CD4-positive, alpha-beta T cell treated with Interferon gamma for 1 hour (primary cell): ENCODE measurements around the gene TMEM45B.
"Not testable (repeated sequence)": the region's sequence is repeated elsewhere in the genome, so short reads cannot be mapped to it uniquely, and the experiment has no call there.

ENCODE experiments used
- DNase-seq: peaks from one replicate; pipeline ENCODE4 v3.0.0-alpha.2; 2020

Gene TMEM45B

DNA sequence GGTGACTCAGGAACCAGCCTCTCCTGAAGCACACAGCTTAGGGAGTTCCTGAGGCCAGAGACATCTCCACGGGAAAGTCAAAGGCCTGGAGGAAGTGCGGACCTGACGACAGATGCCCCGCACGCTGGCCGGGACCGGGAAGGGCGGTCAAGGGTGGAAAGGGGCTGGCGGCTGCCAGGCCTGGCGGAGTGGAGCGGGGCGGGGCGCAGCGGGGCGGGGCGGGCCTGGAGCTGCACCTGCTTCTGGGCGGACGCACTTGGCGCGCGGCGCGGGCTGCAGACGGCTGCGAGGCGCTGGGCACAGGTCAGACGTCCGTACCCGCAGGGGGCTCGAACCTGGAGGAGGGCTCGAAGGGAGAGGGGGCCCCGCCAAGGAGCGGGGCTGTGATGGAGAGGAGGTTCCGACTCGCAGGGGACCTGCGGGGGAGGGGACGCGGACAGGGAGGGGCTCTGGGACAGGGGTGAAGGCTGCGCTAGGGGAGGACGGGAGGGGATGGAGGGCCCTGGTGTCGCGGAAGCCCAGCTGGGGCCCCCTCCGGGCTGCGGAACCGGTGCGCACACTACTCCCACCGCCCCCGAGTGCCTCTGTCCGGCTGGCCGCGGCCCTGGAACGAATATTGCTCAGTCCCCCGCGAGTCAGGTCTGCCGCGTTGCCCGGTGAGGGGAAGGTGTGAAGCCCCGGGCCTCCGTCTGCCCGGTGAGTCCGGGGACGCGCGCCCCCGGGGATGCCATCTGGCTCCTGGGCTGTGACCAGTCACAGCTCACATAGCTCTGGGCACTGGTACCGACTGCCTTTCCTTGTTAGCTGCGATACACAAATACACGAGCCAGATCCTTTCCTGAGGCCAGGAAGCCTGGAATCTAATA is at the start of gene TMEM45B:
TSS of gene TMEM45B (plus strand) at position 253 of the 866 bp plus-strand sequence. CDS start 36,635 bp downstream, outside the sequence.
- DNase-seq = no peak

- DNase-seq = peak; percentile 6
Measured at GRCh38 chr11:129766898-129767604, 48.6 kb upstream of the TMEM45B start.

DNA sequence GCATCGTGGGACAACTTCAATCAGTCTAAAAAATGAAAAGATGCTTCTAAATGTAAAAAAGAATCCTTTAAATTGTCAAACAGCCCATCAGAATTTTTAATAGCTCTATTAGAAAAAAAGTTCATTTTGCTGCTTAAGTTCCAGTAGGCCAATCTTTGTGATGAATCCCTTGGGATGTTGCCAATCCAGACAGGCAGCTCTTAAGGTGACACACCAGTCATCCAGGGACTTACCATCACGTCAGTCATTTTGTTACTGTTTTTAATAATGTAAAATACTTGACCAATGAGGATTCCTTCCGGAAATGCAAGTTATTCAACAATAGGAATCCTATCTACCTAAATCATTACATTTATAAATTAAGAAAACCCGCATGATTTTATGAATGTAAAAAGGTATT is 47.8 kb upstream of the TMEM45B start:
- DNase-seq = no peak

DNA sequence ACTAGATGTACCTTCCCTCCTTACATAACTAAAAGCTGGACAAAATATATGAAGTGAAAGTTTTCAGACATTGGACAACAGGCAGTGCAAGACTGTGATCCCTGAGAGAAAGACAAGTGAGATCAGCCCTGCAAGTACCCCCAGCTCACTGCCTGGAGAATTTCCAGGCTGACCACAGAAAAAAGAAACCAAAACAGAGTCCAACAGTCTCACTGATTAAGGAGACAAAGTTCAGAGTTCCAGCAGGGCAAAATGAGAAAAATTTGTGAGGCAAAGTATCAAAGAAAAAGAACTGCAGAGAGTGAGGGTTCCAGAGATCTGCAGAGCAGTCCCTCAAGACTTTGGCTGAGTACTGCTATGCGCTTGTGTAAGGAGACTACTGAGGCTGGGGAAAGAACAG is 47.3 kb upstream of the TMEM45B start:
- no peak for DNase-seq

- DNase-seq = no peak
Measured at GRCh38 chr11:129769059-129769458, 46.6 kb upstream of the TMEM45B start.

- DNase-seq = no peak
Measured at GRCh38 chr11:129770993-129771392, 44.7 kb upstream of the TMEM45B start.

DNA sequence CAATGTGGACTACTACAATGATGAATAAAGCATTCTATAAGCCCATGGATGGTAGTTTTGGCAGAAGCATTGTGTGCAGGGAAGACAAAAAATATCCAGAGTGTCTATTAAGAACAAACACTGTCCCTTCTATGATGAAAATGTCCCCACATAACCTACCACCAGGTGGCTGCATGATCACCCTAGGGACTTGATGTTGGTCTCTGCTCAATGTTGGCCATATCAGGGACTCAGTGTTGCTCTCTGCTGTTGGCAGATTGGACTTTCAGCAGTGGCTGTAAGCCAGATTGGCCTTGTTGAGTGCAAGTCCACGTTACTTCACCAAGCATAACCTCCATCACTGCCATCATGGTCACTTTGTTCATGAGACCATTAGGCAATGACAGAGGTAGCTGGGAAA is 44.2 kb upstream of the TMEM45B start:
- DNase-seq = not testable (repeated sequence)

GRCh38 chr11:129778877-129779276 is 36.8 kb upstream of the TMEM45B start:
- DNase-seq = no peak

DNA sequence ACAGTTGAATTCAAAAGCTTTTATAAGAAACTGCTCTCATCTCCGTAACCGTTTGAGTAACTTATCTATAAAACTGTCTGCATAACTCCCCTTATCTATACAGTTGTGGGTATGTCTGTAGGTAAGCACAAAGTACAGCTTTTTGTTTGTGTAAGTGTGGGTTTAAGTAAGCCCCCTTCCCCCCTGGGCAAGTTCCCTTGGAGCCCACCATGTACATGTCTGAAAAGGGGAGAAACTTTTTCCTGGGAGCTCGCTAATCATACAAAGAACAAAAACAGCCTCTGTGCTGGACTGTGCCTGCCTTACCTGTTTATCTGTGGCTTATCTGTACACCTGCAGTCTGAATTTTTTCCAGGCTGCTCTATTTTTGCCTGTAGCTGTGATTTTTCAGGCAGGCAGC is 36.3 kb upstream of the TMEM45B start:
- DNase-seq = no peak

- DNase-seq = no peak
Measured at GRCh38 chr11:129785383-129786111, 30.1 kb upstream of the TMEM45B start.

DNA sequence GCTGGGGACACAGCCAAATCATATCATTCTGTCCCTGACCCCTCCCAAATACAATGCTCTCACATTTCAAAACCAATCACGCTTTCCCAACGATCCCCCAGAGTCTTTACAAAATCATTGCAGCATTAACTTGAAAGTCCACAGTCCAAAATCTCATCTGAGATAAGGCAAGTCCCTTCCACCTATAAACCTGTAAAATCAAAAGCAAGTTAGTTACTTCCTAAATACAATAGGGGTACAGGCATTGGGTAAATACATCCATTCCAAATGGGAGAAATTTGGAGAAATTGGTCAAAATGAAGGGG is 29.6 kb upstream of the TMEM45B start:
- DNase-seq = not testable (repeated sequence)

DNA sequence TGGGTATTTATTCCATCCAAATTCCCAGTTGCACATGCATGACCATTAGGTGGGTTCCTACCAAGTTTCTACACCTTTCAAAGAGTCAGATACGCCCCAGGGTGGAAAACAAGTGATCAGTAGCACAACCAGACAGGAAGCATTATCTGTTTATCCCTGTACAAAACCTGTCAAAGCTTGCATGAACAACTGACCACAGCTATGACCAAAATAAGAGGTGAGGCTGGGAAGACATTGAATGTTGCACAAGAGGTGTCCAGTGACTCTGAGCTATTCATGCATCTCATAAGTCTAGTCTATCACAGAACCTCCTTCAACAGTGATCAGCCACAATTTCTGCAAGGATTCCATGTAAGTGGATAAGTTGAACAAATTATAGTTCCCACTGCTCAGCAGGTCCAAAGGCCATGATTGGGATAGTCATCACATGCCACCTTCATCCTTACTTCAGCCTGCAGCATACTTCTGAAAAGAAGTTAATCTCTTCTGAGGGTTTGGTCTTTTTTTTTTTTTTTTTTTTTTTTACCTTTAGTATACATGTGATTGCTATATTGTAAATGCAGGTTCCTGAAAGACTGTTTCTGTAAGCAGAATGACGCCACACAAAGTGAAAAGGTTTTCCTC is 28.0 kb upstream of the TMEM45B start:
- no peak for DNase-seq

- no peak for DNase-seq
Measured at GRCh38 chr11:129788278-129788677, 27.4 kb upstream of the TMEM45B start.

- DNase-seq = no peak
Measured at GRCh38 chr11:129790106-129790505, 25.5 kb upstream of the TMEM45B start.

GRCh38 chr11:129791515-129791914 is 24.1 kb upstream of the TMEM45B start:
- no peak for DNase-seq

GRCh38 chr11:129792663-129793062 is 23.0 kb upstream of the TMEM45B start:
- DNase-seq = no peak

DNA sequence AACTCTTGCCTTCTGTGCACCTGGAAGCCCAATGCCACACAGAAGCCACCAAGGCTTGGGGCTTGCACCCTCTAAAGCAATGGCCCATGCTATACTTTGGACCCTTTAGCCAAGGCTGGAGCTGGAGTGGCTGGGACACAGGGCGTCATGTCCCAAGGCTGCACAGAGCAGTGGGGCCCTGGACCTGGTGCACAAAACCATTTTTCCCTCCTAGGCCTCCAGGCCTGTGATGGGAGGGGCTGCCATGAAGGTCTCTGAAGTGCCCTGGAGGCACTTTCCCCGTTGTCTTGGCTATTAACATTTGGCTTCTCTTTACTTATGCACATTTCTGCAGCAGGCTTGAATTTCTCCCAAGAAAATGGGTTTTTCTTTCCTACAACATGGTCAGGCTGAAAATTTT is 20.6 kb upstream of the TMEM45B start:
- DNase-seq = no peak

DNA sequence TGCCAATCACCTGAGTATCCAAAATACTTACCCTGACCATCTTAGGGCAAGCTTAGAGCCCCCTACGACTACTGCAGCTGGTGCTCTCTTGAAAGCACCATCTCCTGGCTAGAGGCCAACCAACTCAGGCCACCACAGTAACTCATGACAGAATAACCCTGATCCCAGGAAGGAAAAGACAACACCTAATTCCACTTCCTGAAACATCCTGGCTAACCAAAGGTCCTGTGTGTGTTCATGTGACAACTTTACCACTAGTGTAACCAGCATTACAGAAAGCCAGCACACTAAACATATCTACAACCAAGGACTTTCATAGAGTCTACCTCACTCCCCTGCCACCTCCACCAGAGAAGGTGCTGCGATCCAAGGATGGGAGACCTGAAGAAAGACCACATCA is 17.4 kb upstream of the TMEM45B start:
- DNase-seq = no peak

DNA sequence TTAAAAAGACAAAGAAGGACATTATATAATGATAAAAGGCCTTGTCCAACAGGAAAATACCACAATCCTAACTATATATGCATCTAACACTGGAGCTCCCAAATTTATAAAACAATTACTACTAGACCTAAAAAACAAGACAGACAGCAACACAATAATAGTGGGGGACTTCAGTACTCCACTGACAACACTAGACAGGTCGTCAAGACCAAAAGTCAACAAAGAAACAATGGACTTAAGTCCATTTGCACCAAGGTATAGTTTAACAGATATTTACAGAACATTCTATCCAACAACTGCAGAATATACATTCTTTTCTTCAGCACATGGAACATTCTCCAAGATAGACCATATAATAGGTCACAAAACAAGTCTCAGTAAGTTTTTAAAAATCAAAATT is 15.5 kb upstream of the TMEM45B start:
- not testable (repeated sequence) for DNase-seq

GRCh38 chr11:129800655-129801054 is 15.0 kb upstream of the TMEM45B start:
- no peak for DNase-seq

DNA sequence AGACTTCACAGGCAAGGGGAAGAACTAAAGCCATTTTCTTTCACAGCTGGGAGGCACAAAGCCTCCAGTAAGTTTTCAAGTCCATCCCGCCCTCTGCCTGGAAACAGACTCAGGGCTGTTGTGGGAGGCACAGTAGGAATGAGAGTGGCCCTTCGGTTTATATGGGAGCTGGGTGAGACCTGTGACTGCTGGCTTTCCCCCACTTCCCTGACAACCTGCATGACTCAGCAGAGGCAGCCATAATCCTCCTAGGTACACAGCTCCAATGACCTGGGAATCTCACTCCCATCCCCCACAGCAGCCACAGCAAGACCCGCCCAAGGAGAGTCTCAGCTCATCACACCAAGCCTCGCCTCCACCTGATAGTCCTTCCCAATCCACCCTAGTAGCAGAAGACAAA is 12.1 kb upstream of the TMEM45B start:
- DNase-seq = no peak

DNA sequence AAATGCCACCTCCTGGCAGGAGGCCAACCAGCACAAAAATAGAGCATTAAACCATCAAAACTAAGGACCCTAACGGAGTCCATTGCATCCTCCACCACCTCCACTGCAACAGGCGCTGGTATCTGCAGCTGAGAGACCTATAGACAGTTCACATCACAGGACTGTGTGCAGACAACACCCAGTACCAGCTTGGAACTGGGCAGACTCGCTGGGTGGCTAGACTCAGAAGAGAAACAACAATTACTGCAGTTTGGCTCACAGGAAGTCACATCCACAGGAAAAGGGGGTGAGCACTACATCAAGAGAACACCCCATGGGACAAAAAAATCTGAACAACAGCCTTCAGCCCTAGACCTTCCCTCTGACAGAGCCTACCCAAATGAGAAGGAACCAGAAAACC is 11.6 kb upstream of the TMEM45B start:
- DNase-seq = no peak

GRCh38 chr11:129808241-129808640 is 7.4 kb upstream of the TMEM45B start:
- DNase-seq = not testable (repeated sequence)
